Measurements from ENCODE around the gene ZCWPW2. TPM values are rescaled to one million over a fixed set of nuclear protein-coding genes. Genes with fewer than 3 reads are reported as not detected.

The ZCWPW2 gene
- total RNA-seq, 1 donor from 2014 or later = 0.30 TPM

GRCh38 chr3:28544236-28544635 is 195.7 kb downstream of the ZCWPW2 start:
- H3K4me1 Mint-ChIP-seq = peaks cover 6% of the 10 kb centered on the region
- peaks cover 11% of the 10 kb centered on the region for H3K36me3 Mint-ChIP-seq (ENCODE audit: low read depth)
- no peak for DNase-seq (ENCODE audit: low read depth, low spot score)
- no peak overlapping the region for H3K27ac Mint-ChIP-seq (ENCODE audit: unreplicated experiment)
- TF ChIP-seq CTCF (conservative IDR thresholded peaks at IDR 0.05) = no peak
- H3K27me3 Mint-ChIP-seq (ENCODE audit: low read depth) = no peaks in the 10 kb centered on the region
- no peak overlapping the region for H3K4me3 Mint-ChIP-seq
- H3K9me3 Mint-ChIP-seq = peaks cover 25% of the 10 kb centered on the region

GRCh38 chr3:28544831-28545230 is 196.3 kb downstream of the ZCWPW2 start:
- Mint-ChIP-seq H3K27me3 (ENCODE audit: low read depth) (no peaks in the 10 kb centered on the region), H3K36me3 (ENCODE audit: low read depth) (peaks cover 11% of the 10 kb centered on the region)
- no peak for DNase-seq (ENCODE audit: low read depth, low spot score)

GRCh38 chr3:28547677-28548076 is 199.2 kb downstream of the ZCWPW2 start:
- Mint-ChIP-seq H3K9me3 (peaks cover 16% of the 10 kb centered on the region), H3K4me3 (no peak overlapping the region), H3K36me3 (ENCODE audit: low read depth) (peaks cover 5% of the 10 kb centered on the region), H3K27me3 (ENCODE audit: low read depth) (no peaks in the 10 kb centered on the region), H3K4me1 (peaks cover 6% of the 10 kb centered on the region), H3K27ac (ENCODE audit: unreplicated experiment) (no peak overlapping the region)
- TF ChIP-seq CTCF (conservative IDR thresholded peaks at IDR 0.05) = no peak
- DNase-seq (ENCODE audit: low read depth, low spot score) = no peak

More at GRCh38 chr3:28544831-28545230, 196.3 kb downstream of the ZCWPW2 start:
- H3K4me1 Mint-ChIP-seq = peaks cover 6% of the 10 kb centered on the region
- H3K9me3 Mint-ChIP-seq = peaks cover 25% of the 10 kb centered on the region
- TF ChIP-seq CTCF (conservative IDR thresholded peaks at IDR 0.05) = no peak
- H3K4me3 Mint-ChIP-seq = no peak overlapping the region
- no peak overlapping the region for H3K27ac Mint-ChIP-seq (ENCODE audit: unreplicated experiment)

DNA sequence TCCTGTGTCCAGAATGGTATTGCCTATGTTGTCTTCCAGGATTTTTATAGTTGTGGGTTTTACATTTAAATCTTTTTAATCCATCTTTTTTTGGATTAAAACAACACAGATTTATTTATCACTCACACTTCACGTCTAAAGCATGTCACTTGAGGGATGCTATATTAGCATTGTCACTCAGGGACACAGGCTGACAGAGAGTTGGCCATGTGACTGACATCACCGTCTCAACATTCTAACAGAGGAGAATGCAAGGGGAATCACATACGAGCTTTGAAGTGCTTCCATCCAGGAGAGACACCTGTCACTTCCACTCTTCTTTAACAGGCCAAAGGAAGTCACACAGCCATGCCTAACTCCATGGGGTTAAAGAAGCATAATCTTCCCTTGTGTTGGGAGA is 204.7 kb downstream of the ZCWPW2 start:
- TF ChIP-seq CTCF (conservative IDR thresholded peaks at IDR 0.05) = no peak
- no peak for DNase-seq (ENCODE audit: low read depth, low spot score)
- H3K4me1 Mint-ChIP-seq = no peaks in the 10 kb centered on the region
- no peaks in the 10 kb centered on the region for H3K36me3 Mint-ChIP-seq (ENCODE audit: low read depth)
- H3K27me3 Mint-ChIP-seq (ENCODE audit: low read depth) = no peaks in the 10 kb centered on the region
- H3K27ac Mint-ChIP-seq (ENCODE audit: unreplicated experiment) = no peak overlapping the region
- H3K9me3 Mint-ChIP-seq = peaks cover 7% of the 10 kb centered on the region
- no peak overlapping the region for H3K4me3 Mint-ChIP-seq

DNA sequence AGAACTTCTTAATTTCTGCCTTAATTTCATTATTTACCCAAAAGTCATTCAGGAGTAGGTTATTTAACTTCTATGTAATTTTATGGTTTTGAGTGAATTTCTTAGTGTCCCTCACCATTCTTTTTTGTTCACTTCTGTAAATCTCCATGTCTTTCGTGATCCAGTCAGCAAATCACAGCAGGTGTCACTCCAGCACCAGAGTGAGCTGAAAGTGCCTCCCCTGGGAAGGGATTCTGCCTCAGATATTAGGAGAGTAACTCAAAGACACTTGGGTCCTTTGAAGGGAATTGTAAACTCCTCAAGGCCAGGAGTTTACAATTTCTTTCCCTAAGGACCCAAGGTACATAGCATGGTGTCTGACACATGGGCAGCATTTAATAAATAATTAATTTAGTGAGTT is 207.7 kb downstream of the ZCWPW2 start:
- Mint-ChIP-seq H3K36me3 (ENCODE audit: low read depth) (no peaks in the 10 kb centered on the region), H3K4me3 (no peak overlapping the region), H3K4me1 (no peaks in the 10 kb centered on the region), H3K27me3 (ENCODE audit: low read depth) (no peaks in the 10 kb centered on the region), H3K27ac (ENCODE audit: unreplicated experiment) (no peak overlapping the region), H3K9me3 (peaks cover 9% of the 10 kb centered on the region)
- no peak for DNase-seq (ENCODE audit: low read depth, low spot score)
- TF ChIP-seq CTCF (conservative IDR thresholded peaks at IDR 0.05) = no peak

GRCh38 chr3:28564211-28564610 is 215.7 kb downstream of the ZCWPW2 start:
- Mint-ChIP-seq H3K27me3 (ENCODE audit: low read depth) (no peaks in the 10 kb centered on the region), H3K36me3 (ENCODE audit: low read depth) (no peaks in the 10 kb centered on the region), H3K4me1 (peaks cover 2% of the 10 kb centered on the region), H3K9me3 (peaks cover 5% of the 10 kb centered on the region), H3K4me3 (no peak overlapping the region), H3K27ac (ENCODE audit: unreplicated experiment) (no peak overlapping the region)
- no peak for TF ChIP-seq CTCF (conservative IDR thresholded peaks at IDR 0.05)
- DNase-seq (ENCODE audit: low read depth, low spot score) = no peak
